ENCODE data around the gene CAPS.
A peak's percentile ranks its signal among the peaks of the same experiment; 100 is the strongest.

The CAPS gene

DNA sequence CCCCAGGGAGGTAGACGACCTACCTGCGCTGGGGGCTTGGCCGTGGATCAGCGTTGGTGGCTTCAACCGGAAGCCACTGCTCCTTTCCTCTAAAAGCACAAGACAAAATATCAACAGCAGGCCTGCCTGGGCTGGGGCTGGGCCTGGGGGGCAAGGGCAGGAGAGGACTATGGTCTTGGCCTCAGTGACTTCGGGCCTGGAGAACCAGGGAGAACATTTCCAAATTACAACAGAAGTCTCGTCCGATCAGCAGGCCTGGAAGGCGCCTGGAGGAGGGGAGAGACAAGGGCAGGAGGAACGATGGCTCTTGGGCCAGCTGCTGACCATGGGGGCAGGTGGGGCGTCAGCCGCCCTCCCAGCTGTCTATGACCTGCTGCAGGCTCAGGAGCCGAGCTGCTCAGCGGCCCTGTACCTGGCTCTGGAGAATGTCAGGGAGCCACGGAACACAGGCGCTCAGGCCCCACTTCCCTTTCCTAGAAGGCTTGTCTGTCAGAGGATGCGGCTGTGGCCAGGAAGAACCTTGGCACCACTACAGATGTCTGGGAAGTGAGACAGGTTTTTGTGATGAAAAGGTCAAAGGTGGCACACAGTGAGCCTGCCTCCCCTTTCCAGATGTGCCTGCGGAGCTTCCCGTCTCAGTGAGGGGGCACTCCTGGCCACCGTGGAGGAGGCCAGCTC lies 19.5 kb downstream of the CAPS start:
- DNase-seq (ENCODE audit: low read depth in 3 of 3, low spot score in 1 of 3) = no peak

GRCh38 chr19:5934069-5934401 lies 20.0 kb downstream of the CAPS start:
- no peak for DNase-seq (ENCODE audit: low read depth in 3 of 3, low spot score in 1 of 3)

- DNase-seq (ENCODE audit: low read depth in 3 of 3, low spot score in 1 of 3) = no peak
Observed at GRCh38 chr19:5934774-5935472, 20.9 kb downstream of the CAPS start.

- DNase-seq (ENCODE audit: low read depth in 3 of 3, low spot score in 1 of 3) = no peak
Observed at GRCh38 chr19:5935473-5936291, 21.6 kb downstream of the CAPS start.

GRCh38 chr19:5936292-5936592 lies 22.2 kb downstream of the CAPS start:
- DNase-seq (ENCODE audit: low read depth in 3 of 3, low spot score in 1 of 3) = no peak

DNA sequence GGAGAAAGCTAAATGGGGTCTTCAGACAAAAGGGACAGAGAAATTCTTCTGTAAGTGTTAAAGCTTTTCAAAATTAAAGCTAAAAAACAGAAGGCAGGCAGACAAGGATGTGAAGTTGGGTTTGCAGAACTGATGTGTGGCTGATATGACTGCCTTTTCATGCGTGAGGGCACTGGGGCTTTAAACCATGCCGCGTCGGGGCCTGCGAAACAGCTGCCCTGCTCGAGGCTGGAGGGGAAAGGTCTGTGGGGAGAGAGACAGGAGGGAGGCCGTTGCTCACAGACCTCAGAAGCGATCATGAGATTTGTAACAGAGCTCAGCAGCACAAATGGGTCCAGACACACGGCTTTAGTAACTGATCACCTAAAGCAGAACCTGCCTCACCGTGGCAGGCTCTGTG lies 23.5 kb downstream of the CAPS start:
- DNase-seq (ENCODE audit: low read depth in 3 of 3, low spot score in 1 of 3) = no peak

DNA sequence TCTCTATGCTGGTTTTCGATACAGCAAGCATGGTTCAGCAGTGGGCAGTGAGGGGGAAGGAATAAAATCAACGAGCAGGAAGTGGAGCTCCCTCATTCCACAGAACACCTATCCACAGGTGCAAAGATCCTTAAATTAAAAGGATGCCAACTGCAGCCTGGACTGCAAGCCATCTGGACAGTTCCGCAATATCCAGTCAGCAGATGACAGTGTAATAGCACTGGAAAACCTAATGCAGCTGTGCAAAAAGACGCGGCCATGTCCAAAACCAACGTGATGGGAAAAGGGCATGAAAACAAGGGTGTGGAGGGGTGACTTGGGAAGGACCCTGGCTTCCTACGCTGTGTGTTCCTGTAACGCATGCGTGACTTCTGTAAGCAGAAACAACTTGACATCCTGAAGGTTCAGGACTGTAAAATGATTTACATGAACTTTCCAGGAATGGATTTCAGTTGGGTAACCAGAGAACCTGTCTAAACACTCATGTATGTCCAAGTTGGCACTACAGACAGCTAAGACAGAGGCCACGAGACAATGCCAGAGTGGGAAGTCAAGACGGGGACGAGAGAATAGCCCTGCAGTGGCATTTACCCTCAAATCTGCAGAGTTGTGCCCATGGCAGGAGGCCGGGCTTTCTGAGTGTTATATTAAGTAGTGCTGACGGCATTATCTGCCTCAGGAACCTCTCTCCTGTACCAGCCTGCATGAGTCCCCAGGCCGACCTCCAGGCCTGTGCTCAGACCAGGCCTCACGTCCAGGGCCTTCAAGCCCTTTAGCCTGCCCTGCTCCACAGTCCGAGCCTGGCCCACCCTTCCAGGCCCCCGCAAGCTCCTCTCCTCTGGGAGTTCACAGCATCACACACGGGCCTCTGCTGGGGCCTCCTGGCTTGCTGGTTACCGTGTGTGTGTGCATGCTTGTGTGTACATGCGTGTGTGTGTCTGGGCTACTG lies 26.5 kb downstream of the CAPS start:
- DNase-seq (ENCODE audit: low read depth in 3 of 3, low spot score in 1 of 3) = no peak

GRCh38 chr19:5941673-5942072 lies 27.6 kb downstream of the CAPS start:
- no peak for DNase-seq (ENCODE audit: low read depth in 3 of 3, low spot score in 1 of 3)

- no peak for DNase-seq (ENCODE audit: low read depth in 3 of 3, low spot score in 1 of 3)
Observed at GRCh38 chr19:5943045-5943444, 29.0 kb downstream of the CAPS start.

GRCh38 chr19:5943623-5944022 lies 29.6 kb downstream of the CAPS start:
- DNase-seq (ENCODE audit: low read depth in 3 of 3, low spot score in 1 of 3) = no peak

DNA sequence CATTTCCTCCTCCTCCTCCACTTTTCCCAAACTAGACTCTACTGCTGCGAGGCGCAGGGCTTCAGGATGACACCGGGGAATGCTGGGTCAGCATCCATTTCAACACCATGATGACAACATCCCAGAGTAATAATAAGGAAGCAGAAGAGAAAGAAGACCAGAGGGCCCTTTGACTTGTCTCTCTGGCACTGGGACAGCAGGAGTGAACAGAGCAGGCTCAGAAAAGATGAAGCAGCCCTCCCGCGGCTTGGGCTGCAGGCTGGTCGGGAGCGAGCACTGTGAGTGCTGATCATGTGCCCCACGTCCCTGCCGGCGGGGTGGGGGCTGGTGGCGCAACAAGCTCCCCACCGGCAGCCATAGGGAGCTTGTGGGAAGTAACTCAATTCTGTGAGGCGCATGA lies 33.4 kb downstream of the CAPS start:
- no peak for DNase-seq (ENCODE audit: low read depth in 3 of 3, low spot score in 1 of 3)

DNA sequence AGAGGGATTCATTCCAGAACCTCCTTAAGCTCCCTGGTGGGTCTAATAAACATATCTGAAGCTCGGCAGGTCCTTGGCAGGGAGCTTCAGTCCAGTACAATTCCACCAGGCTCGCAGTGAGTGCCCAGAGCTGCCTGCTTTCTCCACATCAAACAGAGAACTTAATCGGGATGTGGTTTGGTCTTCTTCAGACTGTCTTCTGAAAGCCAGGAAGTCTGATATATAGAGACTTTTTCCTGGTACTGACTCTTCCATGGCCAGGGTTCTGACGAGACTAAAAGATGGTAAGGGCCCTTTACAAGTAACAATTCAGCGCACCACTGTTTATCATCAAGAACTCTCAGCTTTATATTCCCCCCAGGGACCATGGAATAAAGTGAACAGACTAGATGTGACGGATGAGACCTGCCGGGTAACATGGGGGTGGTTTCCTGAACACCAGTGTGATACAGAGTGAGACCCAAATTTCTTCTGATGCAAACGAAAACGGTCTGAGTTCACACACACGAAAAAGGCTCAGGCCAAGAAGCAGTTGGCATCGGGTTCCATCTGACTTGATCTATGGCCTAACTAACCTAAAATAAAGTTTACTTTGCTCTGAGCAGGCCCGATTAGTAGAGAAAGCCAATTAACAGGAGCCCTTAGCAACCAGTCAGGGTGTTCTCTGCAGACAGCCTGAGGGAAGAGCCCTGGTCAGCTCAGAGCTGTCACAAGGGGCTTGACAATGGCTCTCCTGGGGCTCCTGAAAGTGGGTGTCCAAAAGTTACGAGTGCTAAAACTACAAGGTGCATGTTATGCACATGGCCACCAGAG lies 34.9 kb downstream of the CAPS start:
- no peak for DNase-seq (ENCODE audit: low read depth in 3 of 3, low spot score in 1 of 3)

- DNase-seq (ENCODE audit: low read depth in 3 of 3, low spot score in 1 of 3) = peak in 1 of 3 donors; percentile 22
Observed at GRCh38 chr19:5949792-5950305, 35.8 kb downstream of the CAPS start.

- no peak for DNase-seq (ENCODE audit: low read depth in 3 of 3, low spot score in 1 of 3)
Observed at GRCh38 chr19:5950741-5951140, 36.7 kb downstream of the CAPS start.

GRCh38 chr19:5951338-5951861 lies 37.3 kb downstream of the CAPS start:
- no peak for DNase-seq (ENCODE audit: low read depth in 3 of 3, low spot score in 1 of 3)

GRCh38 chr19:5952193-5953029 lies 38.4 kb downstream of the CAPS start:
- no peak for DNase-seq (ENCODE audit: low read depth in 3 of 3, low spot score in 1 of 3)

GRCh38 chr19:5953030-5953589 lies 39.1 kb downstream of the CAPS start:
- no peak for DNase-seq (ENCODE audit: low read depth in 3 of 3, low spot score in 1 of 3)

DNA sequence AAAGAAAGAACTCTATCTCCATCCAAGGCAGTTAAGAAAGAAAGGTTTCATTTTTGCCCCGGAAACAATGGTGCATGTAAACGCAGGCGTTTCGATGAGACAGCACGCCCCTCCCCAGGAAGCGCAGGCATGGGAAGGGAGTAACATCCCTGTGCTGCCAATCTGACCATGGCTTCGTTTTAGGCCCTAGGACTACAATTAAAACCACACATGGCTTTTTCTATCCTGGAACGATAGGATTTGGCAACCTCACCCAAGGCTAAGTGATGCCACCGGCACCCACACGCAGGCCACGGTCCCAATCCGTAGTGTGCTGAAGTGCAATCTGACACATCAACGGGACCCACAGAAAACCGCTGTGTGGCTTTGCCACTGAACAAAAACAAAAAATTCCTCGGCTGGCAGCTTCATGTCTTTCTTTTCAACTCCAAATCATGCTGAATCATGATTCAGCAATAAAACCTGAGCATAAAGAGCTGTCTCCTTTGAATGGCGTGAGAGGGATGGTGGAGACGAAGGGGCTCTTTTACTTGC lies 39.7 kb downstream of the CAPS start:
- no peak for DNase-seq (ENCODE audit: low read depth in 3 of 3, low spot score in 1 of 3)

DNA sequence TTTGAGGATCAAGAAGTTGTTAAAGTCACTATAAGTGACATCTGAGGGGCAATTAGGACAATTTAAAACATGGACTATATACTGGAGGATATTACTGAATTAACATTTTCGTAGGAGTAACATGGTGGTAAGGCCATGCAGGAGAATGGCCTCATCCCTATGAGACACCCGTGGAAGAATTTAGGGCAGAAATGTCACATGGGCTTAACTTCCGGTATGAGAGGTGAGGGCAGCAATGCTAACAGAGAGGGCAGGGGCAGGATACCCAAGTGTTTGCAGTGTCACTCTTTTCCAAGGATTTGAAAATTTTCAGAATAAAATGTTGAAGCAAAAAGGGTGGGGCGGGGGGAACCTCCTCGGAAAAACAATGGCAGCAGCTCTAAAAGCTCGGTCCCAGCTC lies 40.2 kb downstream of the CAPS start:
- DNase-seq (ENCODE audit: low read depth in 3 of 3, low spot score in 1 of 3) = no peak
